Measurements from ENCODE around the gene PTPRZ1. TPM values are rescaled to one million over a fixed set of nuclear protein-coding genes. Genes with fewer than 3 reads are reported as not detected.
A peak's percentile ranks its signal among the peaks of the same experiment; 100 is the strongest.

The PTPRZ1 gene
- total RNA-seq, 6 experiments from 2014 or later: 0.07 to 0.13 TPM; not detected in 4

DNA sequence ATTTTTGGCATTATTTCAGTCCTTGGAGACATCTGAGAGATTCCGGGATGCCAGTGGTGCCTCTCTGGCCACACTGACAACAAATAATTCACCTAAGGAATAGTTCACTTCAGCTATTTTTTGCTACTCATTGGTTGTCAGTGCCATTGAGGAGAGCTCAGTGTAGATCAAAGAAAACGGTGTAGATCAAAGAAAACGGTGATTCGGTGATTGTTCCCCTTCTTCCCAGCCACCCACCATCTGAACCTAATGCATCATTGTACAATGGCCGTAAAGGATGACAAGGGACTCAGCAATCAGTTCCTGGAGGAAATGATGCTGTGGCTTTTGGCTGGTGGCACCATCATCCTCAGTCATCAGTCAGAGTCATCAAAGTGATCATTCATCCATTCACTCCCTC lies 80.6 kb downstream of the PTPRZ1 start:
- TF ChIP-seq, protein P1, sequence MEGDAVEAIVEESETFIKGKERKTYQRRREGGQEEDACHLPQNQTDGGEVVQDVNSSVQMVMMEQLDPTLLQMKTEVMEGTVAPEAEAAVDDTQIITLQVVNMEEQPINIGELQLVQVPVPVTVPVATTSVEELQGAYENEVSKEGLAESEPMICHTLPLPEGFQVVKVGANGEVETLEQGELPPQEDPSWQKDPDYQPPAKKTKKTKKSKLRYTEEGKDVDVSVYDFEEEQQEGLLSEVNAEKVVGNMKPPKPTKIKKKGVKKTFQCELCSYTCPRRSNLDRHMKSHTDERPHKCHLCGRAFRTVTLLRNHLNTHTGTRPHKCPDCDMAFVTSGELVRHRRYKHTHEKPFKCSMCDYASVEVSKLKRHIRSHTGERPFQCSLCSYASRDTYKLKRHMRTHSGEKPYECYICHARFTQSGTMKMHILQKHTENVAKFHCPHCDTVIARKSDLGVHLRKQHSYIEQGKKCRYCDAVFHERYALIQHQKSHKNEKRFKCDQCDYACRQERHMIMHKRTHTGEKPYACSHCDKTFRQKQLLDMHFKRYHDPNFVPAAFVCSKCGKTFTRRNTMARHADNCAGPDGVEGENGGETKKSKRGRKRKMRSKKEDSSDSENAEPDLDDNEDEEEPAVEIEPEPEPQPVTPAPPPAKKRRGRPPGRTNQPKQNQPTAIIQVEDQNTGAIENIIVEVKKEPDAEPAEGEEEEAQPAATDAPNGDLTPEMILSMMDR (IDR thresholded peaks at IDR 0.05): no peak
- peaks cover 53% of the 10 kb centered on the region for H3K4me1 Mint-ChIP-seq (ENCODE audit: low read depth)
- no peak for DNase-seq
- H3K27ac Mint-ChIP-seq: no peak overlapping the region
- H3K4me3 Mint-ChIP-seq: no peak overlapping the region
- no peaks in the 10 kb centered on the region for H3K36me3 Mint-ChIP-seq (ENCODE audit: low read depth)
- no peaks in the 10 kb centered on the region for H3K9me3 Mint-ChIP-seq
- H3K27me3 Mint-ChIP-seq (ENCODE audit: insufficient read depth): no peaks in the 10 kb centered on the region

DNA sequence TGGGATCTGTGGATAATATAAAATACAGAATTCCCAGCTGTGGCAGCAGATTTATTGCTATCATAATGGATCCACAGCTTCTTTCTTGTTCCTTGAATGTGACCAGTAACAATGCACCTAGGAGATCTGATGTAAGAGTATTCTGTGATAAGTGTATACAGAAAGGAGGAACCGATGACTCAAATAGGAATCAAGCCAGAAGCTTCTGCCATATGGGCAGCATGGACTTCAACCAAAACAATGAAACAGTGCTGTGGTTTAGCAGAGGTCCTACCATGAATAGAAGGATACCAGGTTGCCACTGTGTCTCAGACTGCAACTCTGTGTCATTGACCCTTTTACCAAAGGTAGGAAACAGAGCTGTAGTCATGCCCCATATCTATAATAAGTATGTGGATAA lies 81.8 kb downstream of the PTPRZ1 start:
- peak; percentile 49 for DNase-seq
- TF ChIP-seq, protein P1 (IDR thresholded peaks at IDR 0.05): no peak

DNA sequence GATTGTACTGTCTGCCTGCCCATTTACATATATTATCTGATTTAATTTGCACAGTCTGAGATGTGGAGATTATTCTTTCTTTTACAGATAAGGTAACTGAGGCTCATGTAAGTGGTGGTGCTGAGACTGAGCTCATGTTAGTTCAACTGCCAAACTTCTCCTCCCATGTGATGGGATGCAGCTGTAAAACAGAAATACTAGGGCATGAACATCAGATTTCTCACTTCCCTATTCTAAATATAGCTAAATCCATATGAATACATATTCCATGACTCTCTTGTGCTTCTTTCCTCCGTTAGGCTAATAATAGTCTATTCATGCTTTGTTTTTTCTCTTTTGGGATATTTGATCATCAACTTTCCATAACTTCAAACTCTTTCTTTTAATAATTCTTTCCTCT lies 84.7 kb downstream of the PTPRZ1 start:
- Mint-ChIP-seq H3K36me3 (ENCODE audit: low read depth) (no peaks in the 10 kb centered on the region), H3K9me3 (no peaks in the 10 kb centered on the region), H3K4me1 (ENCODE audit: low read depth) (peaks cover 78% of the 10 kb centered on the region), H3K4me3 (no peak overlapping the region; the same call in 1 of the 2 replicates), H3K27ac (peak overlapping the region; percentile 3; the same call in 1 of the 2 replicates), H3K27me3 (ENCODE audit: insufficient read depth) (no peaks in the 10 kb centered on the region)
- TF ChIP-seq, protein P1 (IDR thresholded peaks at IDR 0.05): no peak
- no peak for DNase-seq

More for the DNA sequence above, 81.8 kb downstream of the PTPRZ1 start:
- no peak overlapping the region for H3K4me3 Mint-ChIP-seq
- no peak overlapping the region; the same call in 1 of the 2 replicates for H3K27ac Mint-ChIP-seq
- H3K36me3 Mint-ChIP-seq (ENCODE audit: low read depth): no peaks in the 10 kb centered on the region
- no peaks in the 10 kb centered on the region for H3K27me3 Mint-ChIP-seq (ENCODE audit: insufficient read depth)
- peaks cover 61% of the 10 kb centered on the region for H3K4me1 Mint-ChIP-seq (ENCODE audit: low read depth)
- H3K9me3 Mint-ChIP-seq: no peaks in the 10 kb centered on the region

DNA sequence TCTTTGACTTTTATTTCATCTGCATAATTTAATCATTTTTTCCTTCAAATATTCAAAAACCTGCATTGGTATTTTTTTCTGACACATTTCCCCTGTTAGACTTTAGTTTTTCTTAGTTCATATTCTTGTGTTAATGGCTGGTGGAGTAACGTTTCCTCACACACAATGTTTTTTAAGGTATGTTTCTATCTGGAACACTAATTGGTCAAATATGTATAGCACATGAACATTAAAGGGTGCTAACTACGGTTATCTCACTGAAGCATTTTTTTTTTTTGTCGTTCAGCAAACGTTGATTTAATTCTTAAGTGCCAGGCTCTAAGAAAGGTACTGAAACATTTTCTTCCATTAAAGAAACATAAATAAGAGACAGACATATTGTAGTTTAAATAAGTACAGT lies 87.7 kb downstream of the PTPRZ1 start:
- Mint-ChIP-seq H3K27ac (peak overlapping the region; percentile 79), H3K27me3 (ENCODE audit: insufficient read depth) (peaks cover 2% of the 10 kb centered on the region; the same call in 1 of the 2 replicates), H3K4me3 (peak overlapping the region; percentile 72), H3K9me3 (no peaks in the 10 kb centered on the region), H3K36me3 (ENCODE audit: low read depth) (no peaks in the 10 kb centered on the region), H3K4me1 (ENCODE audit: low read depth) (peaks cover 60% of the 10 kb centered on the region)
- TF ChIP-seq, protein P1 (IDR thresholded peaks at IDR 0.05): no peak
- no peak for DNase-seq

DNA sequence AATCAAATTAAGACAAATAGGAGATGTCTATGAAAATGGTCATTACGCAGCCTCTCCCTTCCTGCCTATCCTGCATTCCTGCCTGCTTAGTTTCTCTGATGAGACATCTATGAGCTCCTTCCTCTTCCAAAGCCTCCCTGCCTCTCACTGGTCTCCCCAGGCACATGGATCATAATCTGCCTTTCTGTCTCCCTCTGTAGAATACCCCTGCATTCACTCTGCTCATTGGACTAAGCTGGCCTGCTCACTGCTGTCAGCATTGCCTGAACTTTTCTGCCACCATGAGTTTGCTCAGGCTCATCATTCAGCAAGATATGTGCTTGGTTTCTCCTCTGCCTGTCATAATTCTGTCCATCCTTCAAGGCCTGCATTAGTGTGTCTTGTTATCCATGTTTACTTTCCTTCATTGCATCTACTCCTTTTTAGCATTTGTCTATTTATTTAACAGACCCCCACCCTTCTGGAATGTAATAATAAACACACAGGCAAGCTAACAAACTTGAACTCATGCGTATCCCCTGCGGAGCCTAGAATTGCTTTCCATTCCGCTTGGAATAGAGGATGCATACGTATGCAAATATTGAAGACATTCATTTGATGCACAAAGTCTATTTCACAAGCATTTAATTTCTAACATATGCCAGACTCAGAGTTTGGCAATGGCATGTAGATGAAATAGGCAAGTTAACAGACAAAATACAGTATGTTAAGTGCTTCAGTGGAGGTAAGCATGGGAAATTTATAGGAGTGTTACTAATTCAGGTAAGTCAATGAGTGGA lies 88.3 kb downstream of the PTPRZ1 start:
- TF ChIP-seq, protein P1 (IDR thresholded peaks at IDR 0.05): no peak
- DNase-seq: peak; percentile 90
- H3K9me3 Mint-ChIP-seq: no peaks in the 10 kb centered on the region
- H3K36me3 Mint-ChIP-seq (ENCODE audit: low read depth): no peaks in the 10 kb centered on the region
- H3K27ac Mint-ChIP-seq: peak overlapping the region; percentile 79
- peaks cover 2% of the 10 kb centered on the region; the same call in 1 of the 2 replicates for H3K27me3 Mint-ChIP-seq (ENCODE audit: insufficient read depth)
- H3K4me3 Mint-ChIP-seq: peak overlapping the region; percentile 72
- peaks cover 55% of the 10 kb centered on the region for H3K4me1 Mint-ChIP-seq (ENCODE audit: low read depth)

Data from HFFc6 (cell line).